Stimulated activated naive CD4-positive, alpha-beta T cell (primary cell): ENCODE measurements around the gene ARF1.

Source experiments
- DNase-seq, 6 experiments: peaks; one replicate each; lab custom pipeline; 2025; lab: John Stamatoyannopoulos, UW

Gene ARF1

DNA sequence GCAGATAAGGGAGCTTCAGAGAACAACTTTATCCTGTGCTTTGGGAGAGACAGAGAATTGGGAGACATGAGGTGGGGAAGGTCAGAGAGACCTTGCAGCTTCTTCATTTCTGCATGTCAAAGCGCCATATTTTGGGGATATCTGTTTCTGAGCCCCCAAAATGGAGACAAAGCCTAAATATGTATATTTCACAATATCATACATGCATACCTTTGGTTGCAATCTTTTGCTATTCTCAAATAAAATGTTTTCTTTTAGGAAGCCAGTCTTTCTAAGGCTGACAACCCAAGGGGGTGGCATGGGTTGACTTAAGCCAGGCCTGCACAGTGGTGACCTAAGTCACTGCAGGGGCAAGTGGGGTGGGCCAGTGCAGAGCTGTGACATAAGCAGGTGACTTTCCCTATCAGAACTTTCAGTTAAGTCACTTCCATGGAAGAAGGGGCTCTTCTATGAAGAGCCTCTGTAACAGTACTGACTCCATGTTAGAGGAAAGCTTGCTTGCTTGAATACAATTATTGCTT, 40.5 kb downstream of the ARF1 start:
- no peak for DNase-seq

GRCh38 chr1:228123505-228123904, 41.0 kb downstream of the ARF1 start:
- DNase-seq = no peak

DNA sequence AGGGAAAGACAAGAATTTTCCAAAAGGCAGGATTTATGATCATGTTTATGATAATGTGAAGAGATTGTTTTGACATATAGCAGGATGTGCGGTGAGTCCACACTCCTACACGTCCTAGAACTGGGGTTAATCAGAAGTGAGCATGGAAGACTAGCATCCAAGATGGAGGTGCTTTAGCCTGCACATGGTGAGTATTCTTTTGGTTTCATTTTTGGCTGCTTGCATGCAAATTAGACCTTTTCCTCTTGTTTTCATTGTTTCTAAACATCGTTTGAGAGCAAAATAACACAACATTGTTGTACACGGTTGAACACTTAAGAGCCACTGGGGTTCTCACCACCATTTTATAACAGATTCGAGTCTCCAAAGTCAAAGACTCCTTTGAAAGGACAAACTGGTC, 42.7 kb downstream of the ARF1 start:
- no peak for DNase-seq

GRCh38 chr1:228131766-228132165, 49.3 kb downstream of the ARF1 start:
- DNase-seq = no peak

DNA sequence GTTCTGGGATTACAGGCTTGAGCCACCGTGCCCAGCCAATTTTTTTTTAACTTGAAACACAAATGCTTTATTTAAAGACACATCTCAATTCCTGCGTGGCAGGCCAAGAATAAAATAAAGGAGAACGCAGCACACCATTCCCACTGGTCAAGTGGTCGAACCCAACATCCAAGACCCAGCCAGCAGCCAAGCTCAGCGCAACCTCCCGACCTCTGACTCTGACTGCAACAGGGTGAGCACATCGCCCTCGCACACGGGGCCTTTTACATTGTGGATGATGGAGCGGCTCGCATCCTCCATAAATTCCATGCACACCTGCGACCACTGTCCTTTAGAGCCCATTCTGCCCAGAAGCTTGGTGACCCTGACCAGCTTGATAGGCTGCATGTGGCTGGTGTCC, 52.1 kb downstream of the ARF1 start:
- DNase-seq = no peak

DNA sequence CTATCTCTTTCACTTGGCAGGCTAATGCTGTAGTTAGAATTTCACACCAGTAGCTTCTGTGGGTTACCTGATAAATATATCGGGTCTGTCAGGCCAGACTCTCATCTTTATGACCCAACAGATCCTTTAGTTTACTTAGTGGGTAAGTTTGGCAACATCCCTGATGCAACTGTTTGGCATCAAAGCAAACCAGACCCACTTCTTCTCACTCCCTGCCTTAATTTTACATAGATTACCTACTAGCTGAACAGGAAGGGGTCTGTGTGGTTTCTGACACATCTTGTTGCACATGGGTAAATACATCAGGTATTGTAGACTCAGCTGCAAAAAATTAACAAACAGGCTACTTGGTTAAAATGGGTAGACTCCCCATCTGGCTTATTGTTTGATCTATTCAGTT, 54.4 kb downstream of the ARF1 start:
- DNase-seq = no peak

DNA sequence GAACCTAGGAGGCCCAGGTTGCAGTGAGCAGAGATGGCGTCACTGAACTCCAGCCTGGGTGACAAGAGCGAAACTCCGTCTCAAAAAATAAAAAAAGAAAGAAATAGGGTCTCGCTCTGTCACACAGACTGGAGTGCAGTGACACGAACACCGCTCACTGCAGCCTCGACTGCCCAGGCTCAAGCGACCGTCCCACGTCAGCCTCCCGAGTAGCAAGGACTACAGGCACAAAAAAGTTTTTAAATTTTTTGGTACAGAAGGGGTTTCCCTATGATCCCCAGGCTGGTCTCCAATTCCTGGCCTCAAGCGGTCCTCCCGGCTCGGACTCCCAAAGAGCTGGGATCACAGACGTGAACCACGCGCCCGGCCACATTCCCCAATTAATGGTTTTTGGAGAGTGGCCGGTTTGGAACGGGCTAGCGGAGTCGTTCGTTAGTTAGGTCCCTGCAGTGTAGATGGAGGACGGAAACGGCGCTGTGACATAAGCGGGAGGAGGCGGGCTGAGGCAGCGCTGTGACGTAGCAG, 57.0 kb downstream of the ARF1 start:
- DNase-seq = no peak

DNA sequence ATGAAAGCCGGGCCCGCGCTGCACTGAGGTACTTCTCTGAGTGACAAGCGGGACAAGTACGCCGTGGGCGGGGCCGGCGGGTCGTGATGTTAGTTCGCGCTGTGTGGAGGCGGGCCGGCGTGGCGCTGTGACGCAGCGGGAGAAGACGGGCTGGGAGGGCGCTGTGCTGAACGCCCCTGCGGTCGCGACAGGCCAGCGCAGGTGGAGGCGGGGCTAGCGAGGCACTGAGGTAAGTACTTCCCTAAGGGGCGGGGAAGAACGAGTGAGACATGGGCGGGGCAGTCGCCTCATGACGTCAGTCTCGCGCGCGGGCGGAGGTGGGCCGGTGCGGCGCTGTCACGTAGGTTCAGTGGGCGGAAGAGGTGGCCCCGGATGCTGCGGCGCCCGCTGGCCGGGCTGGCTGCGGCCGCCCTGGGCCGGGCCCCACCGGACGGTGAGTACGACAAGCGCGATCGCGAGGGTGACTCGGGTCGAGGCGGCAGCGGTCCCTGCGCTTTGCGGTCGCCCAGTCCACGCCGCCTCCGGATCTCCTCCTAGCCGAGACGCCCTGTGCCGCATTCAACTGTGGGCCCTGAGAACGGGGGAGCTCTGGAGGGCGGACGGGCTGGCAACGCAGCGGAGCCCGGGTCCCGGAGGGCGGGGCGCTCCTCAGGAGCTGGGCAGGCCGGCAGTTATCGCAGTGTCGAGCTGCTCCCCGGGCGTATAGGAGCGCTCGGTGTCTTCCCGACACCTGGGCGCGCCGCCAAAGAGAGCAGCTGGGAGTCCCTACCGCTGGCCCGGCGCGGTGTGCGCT, 57.6 kb downstream of the ARF1 start, which contains the start of gene GUK1:
Gene GUK1, plus strand, starts transcription at position 349 of the 793 bp plus-strand sequence. Its CDS starts 24 bp downstream, at position 373.
- peak; percentile 99 to 100 (median 100) for DNase-seq

- DNase-seq = no peak
Measured at GRCh38 chr1:228140724-228141225, 58.3 kb downstream of the ARF1 start.

DNA sequence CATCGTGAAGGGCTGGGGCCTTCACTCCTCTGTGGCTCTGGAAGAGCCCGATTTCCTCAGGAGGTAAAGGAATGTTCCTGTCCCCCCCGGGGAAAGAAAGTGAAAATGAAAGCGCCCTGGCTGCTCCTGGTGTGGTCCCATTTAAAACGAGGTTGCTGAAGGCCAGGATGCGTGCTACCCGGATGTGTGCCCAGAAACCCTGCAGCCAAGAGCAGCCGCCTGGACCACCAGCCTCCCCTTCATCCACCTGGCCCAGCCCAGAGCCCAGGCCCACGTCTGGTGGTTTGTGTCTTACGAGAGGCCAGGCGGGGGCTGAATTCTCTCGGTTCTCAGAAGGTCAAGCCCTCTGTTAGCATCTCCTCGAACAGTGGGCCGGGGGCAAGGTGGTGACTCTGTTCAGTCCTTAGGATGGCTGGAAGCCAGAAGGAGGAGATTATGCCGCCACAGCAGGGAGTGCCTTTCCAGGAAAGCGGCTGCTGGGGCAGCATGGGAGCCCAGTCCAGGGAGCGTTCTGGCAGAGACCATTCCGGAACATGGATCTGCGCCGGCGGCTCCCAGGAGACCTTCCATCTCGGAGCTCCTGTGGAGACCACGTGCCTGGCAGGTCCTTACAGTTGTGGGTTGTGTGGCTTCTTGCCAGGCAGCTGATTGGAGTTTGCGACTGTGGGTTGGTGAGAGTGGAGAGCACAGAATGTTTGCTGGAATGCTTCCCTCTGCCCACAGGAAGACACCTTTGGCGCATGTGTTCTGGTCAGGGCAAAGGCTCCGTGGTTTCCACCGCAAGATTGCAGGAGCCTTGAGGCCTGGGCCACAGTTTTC, 58.9 kb downstream of the ARF1 start:
- DNase-seq = peak in 2 of 6 experiments; percentile 16 to 35

DNA sequence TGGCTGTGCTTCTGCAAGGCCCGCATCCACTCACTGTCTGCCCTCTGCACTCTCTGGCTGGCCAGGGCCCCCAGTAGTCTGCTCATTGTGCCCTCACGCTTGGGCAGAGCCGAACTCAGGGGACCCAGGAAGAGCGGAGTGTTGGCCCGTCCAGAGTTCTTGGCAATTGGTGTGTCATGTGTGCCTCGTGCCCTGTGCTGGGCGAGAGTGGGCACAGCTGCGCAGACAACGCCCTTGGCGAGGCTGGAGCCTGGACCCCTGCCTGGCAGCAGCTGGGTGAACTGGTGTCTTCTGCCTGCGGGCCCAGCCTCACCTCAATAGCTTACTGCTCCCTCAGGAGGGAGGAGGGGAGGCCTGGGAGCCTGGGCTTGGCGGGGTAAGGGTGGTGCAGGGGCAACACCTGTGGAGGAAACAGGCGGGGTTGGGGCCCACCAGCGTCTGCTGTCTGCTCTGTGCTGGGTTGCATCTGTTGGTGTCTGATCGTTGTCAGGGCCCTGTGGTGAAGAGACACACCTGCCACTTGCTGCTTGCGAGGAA, 59.7 kb downstream of the ARF1 start:
- no peak for DNase-seq

- DNase-seq = no peak
Measured at GRCh38 chr1:228142701-228143136, 60.2 kb downstream of the ARF1 start.

GRCh38 chr1:228143480-228144192, 61.1 kb downstream of the ARF1 start:
- DNase-seq = no peak

DNA sequence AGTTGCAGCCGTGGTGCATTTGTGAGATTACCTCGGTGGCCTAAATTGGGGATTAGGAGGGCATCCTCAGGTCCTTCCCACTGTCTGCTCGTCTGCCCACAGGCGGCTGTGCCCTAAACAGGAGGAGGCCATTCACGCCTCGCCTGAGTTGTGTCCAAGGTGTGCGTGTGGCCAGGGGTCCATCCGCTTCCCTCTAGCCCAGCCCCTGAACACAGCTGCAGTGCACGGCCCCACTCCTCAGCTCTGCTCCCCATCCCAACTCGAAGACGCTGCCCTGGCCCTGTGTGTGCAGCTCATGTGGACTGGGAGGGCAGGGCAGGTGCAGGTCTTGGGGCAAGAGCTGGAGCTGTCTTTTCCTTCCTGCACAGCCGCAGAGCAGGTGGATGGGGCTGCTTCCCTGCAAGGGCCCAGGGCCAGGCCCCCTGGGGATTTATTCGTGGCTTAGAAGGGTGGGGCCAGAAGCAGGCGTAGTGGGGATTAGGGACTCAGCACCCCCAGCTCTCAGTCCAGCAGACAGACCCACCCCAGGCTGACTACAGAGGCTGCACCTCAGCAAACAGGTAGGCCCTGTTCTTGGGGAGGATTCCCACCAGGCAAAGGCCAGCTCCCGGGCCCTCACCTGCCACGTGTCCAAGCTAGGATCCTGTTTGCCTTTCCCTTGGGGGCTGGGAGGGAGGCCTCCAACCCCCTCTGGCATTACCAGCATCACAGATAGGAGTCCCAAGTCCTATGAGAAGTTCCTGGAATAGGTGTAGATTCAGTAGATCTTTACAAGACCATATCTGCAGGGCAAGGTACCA, 61.9 kb downstream of the ARF1 start:
- DNase-seq = no peak

DNA sequence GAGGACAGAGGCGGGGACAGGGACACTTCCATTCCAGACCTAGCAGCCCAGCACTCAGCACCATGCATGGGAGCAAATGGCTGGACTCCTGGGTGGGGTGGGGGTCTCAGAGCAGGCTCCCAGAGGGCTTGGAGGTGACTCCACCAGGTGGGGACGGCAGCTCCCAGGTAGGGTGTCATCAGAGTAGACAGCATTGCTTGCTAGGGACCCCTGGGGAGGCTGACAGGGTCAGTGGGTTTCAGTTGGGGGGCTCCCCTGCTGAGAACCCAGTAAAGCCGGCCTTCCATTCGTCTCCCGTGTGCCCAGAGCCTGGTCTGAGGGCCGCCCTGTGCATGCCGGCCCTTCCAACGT, 62.5 kb downstream of the ARF1 start:
- no peak for DNase-seq

- no peak for DNase-seq
Measured at GRCh38 chr1:228145463-228146416, 63.2 kb downstream of the ARF1 start.

DNA sequence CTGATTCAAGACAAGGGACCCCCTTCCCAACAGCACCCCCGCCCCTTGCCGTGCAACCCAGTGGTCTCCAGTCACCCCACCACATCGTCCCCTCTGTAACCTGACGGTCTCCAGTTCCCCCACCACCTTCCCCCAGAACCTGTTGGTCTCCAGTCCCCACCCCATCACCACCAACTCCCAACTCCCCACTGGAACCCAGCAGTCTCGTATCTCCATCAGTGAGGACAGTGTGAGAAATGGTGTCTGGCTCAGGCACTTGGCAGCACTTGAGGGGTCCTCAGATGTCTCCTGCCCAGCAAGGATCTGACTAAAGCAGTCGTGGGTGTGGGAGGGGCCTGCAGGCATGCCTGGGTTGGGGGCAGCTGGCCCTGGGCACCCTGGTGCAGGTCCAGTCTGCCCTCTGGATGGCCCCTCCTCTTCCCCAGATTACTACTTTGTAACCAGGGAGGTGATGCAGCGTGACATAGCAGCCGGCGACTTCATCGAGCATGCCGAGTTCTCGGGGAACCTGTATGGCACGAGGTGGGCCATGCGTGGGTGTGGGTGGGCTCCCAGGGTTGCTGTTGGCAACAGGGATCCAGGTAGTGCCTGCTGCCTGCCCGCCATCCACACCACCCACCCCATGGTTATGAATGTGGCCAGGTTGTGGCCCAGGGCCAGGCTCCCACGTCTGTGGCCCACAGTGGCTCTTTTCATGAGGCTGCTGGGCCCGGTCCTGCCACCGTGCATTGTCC, 64.1 kb downstream of the ARF1 start:
- DNase-seq = no peak

- DNase-seq = no peak
Measured at GRCh38 chr1:228147151-228147693, 64.7 kb downstream of the ARF1 start.

DNA sequence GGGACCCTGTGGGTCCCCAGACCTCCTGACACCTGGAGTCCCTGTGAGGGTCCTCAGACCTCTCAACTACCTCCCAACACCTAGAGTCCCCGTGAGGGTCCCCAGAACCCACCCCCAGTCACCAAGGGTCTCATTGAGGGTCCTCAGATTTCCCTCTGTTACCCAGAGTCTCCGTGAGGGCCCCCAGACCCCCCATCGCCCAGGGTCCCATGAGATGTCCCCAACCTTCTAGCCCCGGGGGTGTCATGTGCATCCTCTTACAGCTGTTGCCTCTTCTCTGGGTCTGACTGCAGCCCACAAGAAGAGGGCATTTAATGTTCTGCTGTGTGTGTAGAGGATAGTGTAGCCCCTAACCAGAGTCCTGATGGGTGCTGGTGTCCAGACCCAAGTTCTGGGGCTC, 65.3 kb downstream of the ARF1 start:
- no peak for DNase-seq
